GM19452 (cell line): ENCODE data around the gene EDAR.

Experiments
- ATAC-seq: cut with Tn5 transposase; IDR thresholded peaks from one replicate; pipeline ENCODE4 v1.9.1; 2021; ENCODE audit not compliant: unreplicated experiment

Gene EDAR

GRCh38 chr2:108870069-108870644, 118.9 kb downstream of the EDAR start:
- ATAC-seq, result no peak

GRCh38 chr2:108869542-108869941, 119.5 kb downstream of the EDAR start:
- no peak for ATAC-seq

- no peak for ATAC-seq
Measured at GRCh38 chr2:108868911-108869310, 120.1 kb downstream of the EDAR start.

- ATAC-seq, result no peak
Measured at GRCh38 chr2:108866041-108866440, 123.0 kb downstream of the EDAR start.

- ATAC-seq, result no peak
Measured at GRCh38 chr2:108858894-108859293, 130.1 kb downstream of the EDAR start.

- no peak for ATAC-seq
Measured at GRCh38 chr2:108855194-108855593, 133.8 kb downstream of the EDAR start.

- ATAC-seq, result no peak
Measured at GRCh38 chr2:108854484-108854883, 134.5 kb downstream of the EDAR start.

- ATAC-seq, result no peak
Measured at GRCh38 chr2:108853421-108853820, 135.6 kb downstream of the EDAR start.

- no peak for ATAC-seq
Measured at GRCh38 chr2:108852375-108852774, 136.6 kb downstream of the EDAR start.

GRCh38 chr2:108847000-108847399, 142.0 kb downstream of the EDAR start:
- ATAC-seq, result no peak

- ATAC-seq, result no peak
Measured at GRCh38 chr2:108845923-108846322, 143.1 kb downstream of the EDAR start.
